Upper lobe of left lung (tissue), 6 donors: ENCODE data around the gene RCL1. TPM values are rescaled to one million over a fixed set of nuclear protein-coding genes. Genes with fewer than 3 reads are reported as not detected.

Experiments used
- ATAC-seq, 2 donors: fragments of 200-7000 bp; cut with Tn5 transposase; one replicate each; pipeline ENCODE4 v1.9.1; 2022; ENCODE audit warnings: mild to moderate bottlenecking in 2 of 2, moderate library complexity in 2 of 2; ENCODE audit not compliant: low FRiP score in 2 of 2
- DNase-seq, 2 donors: peaks; one replicate each; pipeline ENCODE4 v3.0.0-alpha.2; 2019 to 2020
- H3K27ac ChIP-seq, 4 donors: fragments of 200-600 bp; sonication (generic); one replicate each; pipeline ENCODE4 v1.5.1; 2016 to 2019
- H3K27me3 ChIP-seq, 4 donors: fragments of 200-600 bp; sonication (generic); one replicate each; pipeline ENCODE4 v1.5.1; 2017 to 2019
- H3K36me3 ChIP-seq, 4 donors: fragments of 200-600 bp; sonication (generic); one replicate each; pipeline ENCODE4 v1.5.1; 2016 to 2019
- H3K4me1 ChIP-seq, 4 donors: fragments of 200-600 bp; sonication (generic); one replicate each; pipeline ENCODE4 v1.5.1; 2018 to 2019
- H3K4me3 ChIP-seq, 4 donors: fragments of 200-600 bp; sonication (generic); one replicate each; pipeline ENCODE4 v1.5.1; 2017 to 2019; ENCODE audit warnings: mild to moderate bottlenecking in 2 of 4, moderate library complexity in 1 of 4
- H3K9me3 ChIP-seq, 4 donors: fragments of 200-600 bp; sonication (generic); one replicate each; pipeline ENCODE4 v1.5.1; 2018 to 2019
- EP300 ChIP-seq, 4 donors: sonication (generic); formaldehyde crosslinking; IDR thresholded peaks; one replicate each; pipeline ENCODE4 v1.5.1; 2017; ENCODE audit warnings: antibody characterized with exemption in 4 of 4, control low read depth in 2 of 4
- POLR2A ChIP-seq, 4 donors: fragments of 450-650 bp; IDR thresholded peaks; one replicate each; pipeline ENCODE4 v1.5.1; 2016 to 2017; ENCODE audit warnings: antibody characterized with exemption in 4 of 4, mild to moderate bottlenecking in 2 of 4
- POLR2AphosphoS5 ChIP-seq, 2 donors: sonication (generic); formaldehyde crosslinking; IDR thresholded peaks; one replicate each; pipeline ENCODE4 v1.5.1; 2017; ENCODE audit warnings: antibody characterized with exemption in 2 of 2
- WGBS, 2 donors: methylation state at CpG; one replicate each; pipeline ENCODE4 v1.1.5; 2017 to 2018; 5-methylcytosine and 5-hydroxymethylcytosine counted together
- total RNA-seq, 6 donors: library from RNA; depleted of rRNA in 4 of 6; stranded (reverse); fragments of >200 nt in 4 of 6; gene quantifications; one replicate each; pipeline versions ENCODE4 v1.1.0 to v1.2.1, GENCODE V29; 2016 to 2021
- TF ChIP-seq, protein P1 (sequence below), 6 experiments: fragments of 450-650 bp in 4 of 6; fragments of 200-600 bp in 2 of 6; sonication (generic) in 2 of 6; IDR thresholded peaks; one replicate each; pipeline ENCODE4 v1.5.1; 2016 to 2019; ENCODE audit warnings: antibody characterized with exemption in 6 of 6
- donor health status: DM: no; HTN: no; CAD: no; lungs with moderate emphysema.
- donor health status: DM: no; HTN: yes; CAD: no; lungs with severe emphysema.

The RCL1 gene
- total RNA-seq, 6 donors from 2014 or later = 20.8 to 63.9 (median 30.1) TPM

DNA sequence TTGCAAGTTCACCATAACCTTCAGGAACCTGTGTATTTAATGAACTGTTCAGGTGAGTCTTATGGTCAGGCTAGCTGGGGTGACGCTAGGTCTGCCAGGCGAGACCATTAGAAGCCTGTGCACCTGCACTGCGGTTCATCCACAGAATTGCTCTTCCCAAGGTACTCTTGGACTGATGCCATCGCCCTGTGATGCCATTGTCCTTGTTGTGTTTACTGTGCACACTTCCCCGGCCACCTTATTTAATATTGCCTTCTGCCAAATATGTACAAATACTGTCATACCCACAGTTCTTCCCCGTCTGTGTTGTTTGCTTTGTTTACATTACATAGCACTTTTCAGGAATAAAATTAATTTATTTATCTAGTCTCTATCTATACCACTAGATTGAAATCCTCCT is 66.3 kb downstream of the RCL1 start:
- H3K27ac ChIP-seq = no peak overlapping the region
- no peaks in the 10 kb centered on the region for H3K9me3 ChIP-seq
- ATAC-seq (no peak), DNase-seq (no peak)
- no peak overlapping the region for H3K4me3 ChIP-seq
- H3K4me1 ChIP-seq = peaks cover 0 to 7% (median 5%) of the 10 kb centered on the region in 4 donors
- TF ChIP-seq POLR2A (IDR thresholded peaks at IDR 0.05) (no peak), EP300 (IDR thresholded peaks at IDR 0.05) (no peak), POLR2AphosphoS5 (IDR thresholded peaks at IDR 0.05) (no peak)
- TF ChIP-seq, protein P1, sequence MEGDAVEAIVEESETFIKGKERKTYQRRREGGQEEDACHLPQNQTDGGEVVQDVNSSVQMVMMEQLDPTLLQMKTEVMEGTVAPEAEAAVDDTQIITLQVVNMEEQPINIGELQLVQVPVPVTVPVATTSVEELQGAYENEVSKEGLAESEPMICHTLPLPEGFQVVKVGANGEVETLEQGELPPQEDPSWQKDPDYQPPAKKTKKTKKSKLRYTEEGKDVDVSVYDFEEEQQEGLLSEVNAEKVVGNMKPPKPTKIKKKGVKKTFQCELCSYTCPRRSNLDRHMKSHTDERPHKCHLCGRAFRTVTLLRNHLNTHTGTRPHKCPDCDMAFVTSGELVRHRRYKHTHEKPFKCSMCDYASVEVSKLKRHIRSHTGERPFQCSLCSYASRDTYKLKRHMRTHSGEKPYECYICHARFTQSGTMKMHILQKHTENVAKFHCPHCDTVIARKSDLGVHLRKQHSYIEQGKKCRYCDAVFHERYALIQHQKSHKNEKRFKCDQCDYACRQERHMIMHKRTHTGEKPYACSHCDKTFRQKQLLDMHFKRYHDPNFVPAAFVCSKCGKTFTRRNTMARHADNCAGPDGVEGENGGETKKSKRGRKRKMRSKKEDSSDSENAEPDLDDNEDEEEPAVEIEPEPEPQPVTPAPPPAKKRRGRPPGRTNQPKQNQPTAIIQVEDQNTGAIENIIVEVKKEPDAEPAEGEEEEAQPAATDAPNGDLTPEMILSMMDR (IDR thresholded peaks at IDR 0.05) = no peak
- 78 to 89% methylated on average over 6 of the region's 6 CpGs for WGBS, 2 donors
- H3K36me3 ChIP-seq = peaks cover 0 to 32% (median 10%) of the 10 kb centered on the region in 4 donors
- no peaks in the 10 kb centered on the region for H3K27me3 ChIP-seq

DNA sequence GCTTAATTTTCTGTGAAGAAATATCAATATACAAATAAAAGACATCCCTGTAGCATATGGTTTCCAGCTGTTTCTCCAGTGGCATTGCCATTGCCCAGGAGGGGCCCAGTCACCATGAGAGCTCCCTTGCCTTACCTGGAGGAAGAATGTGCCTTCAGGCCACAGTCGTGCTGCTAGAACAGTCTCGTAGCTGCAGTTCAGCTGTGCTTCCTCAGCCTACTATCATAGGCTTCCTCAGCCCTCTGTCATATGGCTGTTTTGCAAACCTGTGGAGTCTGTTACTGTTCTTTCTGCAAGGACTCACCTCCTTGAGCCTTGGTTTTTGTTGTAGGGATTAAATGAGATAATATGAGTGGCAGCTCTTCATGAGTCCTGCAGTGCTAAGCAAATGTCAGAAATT is 67.6 kb downstream of the RCL1 start:
- Histone ChIP-seq H3K36me3 (peaks cover 0 to 32% (median 10%) of the 10 kb centered on the region in 4 donors), H3K4me1 (peaks cover 0 to 7% (median 5%) of the 10 kb centered on the region in 4 donors), H3K27ac (no peak overlapping the region), H3K9me3 (no peaks in the 10 kb centered on the region), H3K27me3 (no peaks in the 10 kb centered on the region), H3K4me3 (no peak overlapping the region)
- DNase-seq (no peak), ATAC-seq (no peak)
- WGBS, 2 donors = 63 to 100% methylated on average over 2 of the region's 2 CpGs
- TF ChIP-seq EP300 (IDR thresholded peaks at IDR 0.05) (no peak), POLR2AphosphoS5 (IDR thresholded peaks at IDR 0.05) (no peak), POLR2A (IDR thresholded peaks at IDR 0.05) (no peak)
- TF ChIP-seq, protein P1 (IDR thresholded peaks at IDR 0.05) = no peak

DNA sequence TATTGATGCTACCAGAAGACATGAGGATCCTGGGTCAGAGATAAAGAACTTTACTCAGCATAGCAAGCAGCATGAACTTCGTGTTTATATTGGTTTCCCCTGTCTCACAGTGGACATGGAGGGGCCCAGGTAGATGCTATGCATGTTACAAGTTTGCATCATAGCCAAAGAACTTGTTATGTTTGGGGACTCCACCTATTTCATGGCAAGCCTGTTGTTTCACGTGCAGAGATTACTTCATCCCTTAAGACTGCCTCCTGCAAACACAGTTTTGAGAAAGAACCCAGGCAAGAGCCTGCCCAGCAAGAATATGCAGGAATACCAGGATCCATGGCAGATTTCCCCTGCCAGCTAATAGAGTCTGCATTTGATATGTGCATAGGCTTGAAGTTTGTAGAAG is 68.4 kb downstream of the RCL1 start:
- ATAC-seq (no peak), DNase-seq (no peak)
- no peak for TF ChIP-seq POLR2AphosphoS5 (IDR thresholded peaks at IDR 0.05)
- TF ChIP-seq, protein P1 (IDR thresholded peaks at IDR 0.05) = no peak
- TF ChIP-seq POLR2A (IDR thresholded peaks at IDR 0.05) = no peak
- TF ChIP-seq EP300 (IDR thresholded peaks at IDR 0.05) = no peak
- H3K9me3 ChIP-seq = no peaks in the 10 kb centered on the region
- peaks cover 0 to 7% (median 1%) of the 10 kb centered on the region in 4 donors for H3K4me1 ChIP-seq
- H3K4me3 ChIP-seq = no peak overlapping the region
- H3K36me3 ChIP-seq = peaks cover 0 to 32% (median 10%) of the 10 kb centered on the region in 4 donors
- H3K27me3 ChIP-seq = no peaks in the 10 kb centered on the region
- H3K27ac ChIP-seq = no peak overlapping the region
- 66 to 86% methylated on average over 2 of the region's 2 CpGs for WGBS, 2 donors

DNA sequence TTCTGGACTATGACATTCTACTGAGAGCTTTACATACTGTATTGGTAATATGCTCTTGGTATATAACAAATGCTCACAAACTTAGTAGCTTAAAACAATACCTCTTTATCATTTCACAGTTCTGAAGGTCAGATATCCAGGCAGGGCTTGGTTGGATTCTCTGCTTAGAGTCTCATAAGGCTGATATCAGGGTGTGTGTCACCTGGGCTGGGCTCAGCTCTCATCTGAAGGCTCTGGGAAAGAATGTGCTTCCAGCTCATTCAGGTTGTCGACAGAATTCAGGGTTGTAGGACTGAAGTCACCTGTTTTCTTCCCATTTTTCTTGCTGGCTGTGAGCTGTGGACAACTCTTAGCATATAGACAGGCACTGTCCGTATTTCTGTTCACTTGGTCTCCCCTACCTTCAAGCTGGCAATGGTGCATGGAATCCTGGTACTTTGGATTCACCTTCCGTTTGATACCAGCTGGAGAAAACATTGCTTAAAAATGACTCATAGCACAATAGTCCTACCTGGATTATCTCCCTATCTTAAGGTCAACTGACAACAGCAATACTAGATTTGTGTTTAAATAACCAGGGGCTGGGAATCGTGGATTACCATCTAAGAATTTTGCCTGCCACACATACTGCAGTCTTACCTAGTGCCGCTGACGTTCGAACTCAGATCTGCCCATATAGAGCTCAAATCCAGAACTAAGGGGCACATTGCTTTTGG is 69.2 kb downstream of the RCL1 start:
- ATAC-seq (no peak), DNase-seq (no peak)
- Histone ChIP-seq H3K27ac (no peak overlapping the region), H3K4me3 (no peak overlapping the region), H3K27me3 (no peaks in the 10 kb centered on the region), H3K36me3 (peaks cover 0 to 32% (median 10%) of the 10 kb centered on the region in 4 donors), H3K4me1 (peaks cover 0 to 7% (median 1%) of the 10 kb centered on the region in 4 donors), H3K9me3 (no peaks in the 10 kb centered on the region)
- TF ChIP-seq, protein P1 (IDR thresholded peaks at IDR 0.05) = no peak
- TF ChIP-seq EP300 (IDR thresholded peaks at IDR 0.05) = no peak
- TF ChIP-seq POLR2A (IDR thresholded peaks at IDR 0.05) = no peak
- no peak for TF ChIP-seq POLR2AphosphoS5 (IDR thresholded peaks at IDR 0.05)
- 94 to 95% methylated on average over 7 of the region's 7 CpGs for WGBS, 2 donors
